HCT116 (cell line): ENCODE results near the gene TMEM129. TPM values are rescaled to one million over a fixed set of nuclear protein-coding genes. Genes with fewer than 3 reads are reported as not detected.

Experiments
- ATAC-seq: fragments of 200-7000 bp; cut with Tn5 transposase; 2 replicates; pipeline ENCODE4 v1.9.1; 2020; ENCODE audit warnings: mild to moderate bottlenecking, moderate library complexity
- BruUV-seq: library from RNA; stranded (reverse); fragments of 400-500 nt; replicated peaks from 2 replicates; lab custom pipeline; 2021; lab: Mats Ljungman, UMichigan
- CTCF ChIA-PET: fragments of 300-600 bp; sonication (Branson Sonifier 250); formaldehyde crosslinking; loops from one replicate; lab custom pipeline; 2021; ENCODE audit warnings: antibody characterized with exemption; lab: Charles Lee
- POLR2A ChIA-PET: fragments of 300-600, 350-600 bp; sonication (Branson Sonifier 250); formaldehyde crosslinking; loops from one replicate; lab custom pipeline; 2021; ENCODE audit warnings: antibody characterized with exemption; lab: Charles Lee
- RAD21 ChIA-PET, 2 experiments: fragments of 300-600 bp; sonication (Branson Sonifier 250); formaldehyde crosslinking; loops; one replicate each; lab custom pipeline; 2023; ENCODE audit warnings: low total read pairs in 2 of 2; ENCODE audit not compliant: uncharacterized antibody in 2 of 2, unreplicated experiment in 2 of 2, low non-redundant PET in 1 of 2; lab: Charles Lee
- DNase-seq: peaks from one replicate; pipeline ENCODE4 v3.0.0-alpha.2; 2010; ENCODE audit warnings: low read depth, low spot score
- H2AFZ ChIP-seq: fragments of 200-600 bp; shearing (Covaris generic), sonication (generic); 2 replicates; pipeline ENCODE4 v1.6.1; 2017; ENCODE audit warnings: low read depth, mixed run types, mixed read lengths, antibody characterized with exemption, low read length; ENCODE audit not compliant: poor library complexity, severe bottlenecking
- H3K27ac ChIP-seq: 2 replicates; pipeline ENCODE4 v1.5.1; 2012; ENCODE audit warnings: low read depth, low read length
- H3K27me3 ChIP-seq: fragments of 200-600 bp; sonication (generic); 2 replicates; pipeline ENCODE4 v1.6.1; 2016; ENCODE audit warnings: mixed run types, low read length, mixed read lengths; ENCODE audit not compliant: insufficient read depth
- H3K36me3 ChIP-seq, 2 experiments: fragments of 200-500 bp in 1 of 2; fragments of 200-600 bp in 1 of 2; sonication (Bioruptor generic) in 1 of 2; sonication (generic) in 1 of 2; 2 replicates each; pipeline versions ENCODE4 v1.5.1 to v1.6.1; 2014 to 2016; ENCODE audit warnings: low read length in 2 of 2, inconsistent platforms in 1 of 2, mixed read lengths in 1 of 2, mixed run types in 1 of 2; ENCODE audit not compliant: insufficient read depth in 2 of 2, control insufficient read depth in 1 of 2
- H3K4me1 ChIP-seq, 2 experiments: fragments of 200-600 bp in 1 of 2; sonication (generic) in 1 of 2; 2 replicates each; pipeline versions ENCODE4 v1.5.1 to v1.6.1; 2012 to 2017; ENCODE audit warnings: low read length in 2 of 2, inconsistent platforms in 1 of 2, mild to moderate bottlenecking in 1 of 2, mixed read lengths in 1 of 2, mixed run types in 1 of 2, moderate library complexity in 1 of 2; ENCODE audit not compliant: insufficient read depth in 2 of 2, control insufficient read depth in 1 of 2
- H3K4me2 ChIP-seq: fragments of 200-600 bp; sonication (generic); 2 replicates; pipeline ENCODE4 v1.6.1; 2017; ENCODE audit warnings: mixed run types, low read length, mixed read lengths
- H3K4me3 ChIP-seq, 2 experiments: fragments of 200-600 bp in 1 of 2; sonication (generic) in 1 of 2; replicated peaks in 1 of 2; 2 replicates each; pipeline ENCODE4 v1.5.1; 2011 to 2016; ENCODE audit warnings: low read length in 2 of 2, control low read depth in 1 of 2, low read depth in 1 of 2, mild to moderate bottlenecking in 1 of 2, mixed read lengths in 1 of 2, mixed run types in 1 of 2
- H3K79me2 ChIP-seq: fragments of 200-600 bp; sonication (generic); 2 replicates; pipeline ENCODE4 v1.6.1; 2017; ENCODE audit warnings: mild to moderate bottlenecking, mixed run types, low read length, moderate library complexity, mixed read lengths; ENCODE audit not compliant: insufficient read depth
- H3K9ac ChIP-seq: fragments of 200-600 bp; sonication (generic); 2 replicates; pipeline ENCODE4 v1.6.1; 2016; ENCODE audit warnings: low read length, mixed read lengths
- H3K9me2 ChIP-seq: fragments of 200-600 bp; sonication (generic), shearing (Covaris generic); 2 replicates; pipeline ENCODE4 v1.6.1; 2017; ENCODE audit warnings: mixed run types, mild to moderate bottlenecking, moderate library complexity; ENCODE audit not compliant: insufficient read depth
- H3K9me3 ChIP-seq, 2 experiments: fragments of 200-500 bp in 1 of 2; fragments of 200-600 bp in 1 of 2; sonication (Bioruptor generic) in 1 of 2; sonication (generic) in 1 of 2; 2 replicates each; pipeline ENCODE4 v1.6.1; 2014 to 2017; ENCODE audit warnings: low read length in 2 of 2, mixed read lengths in 2 of 2, inconsistent platforms in 1 of 2, low read depth in 1 of 2, mild to moderate bottlenecking in 1 of 2, mixed run types in 1 of 2, moderate library complexity in 1 of 2; ENCODE audit not compliant: control insufficient read depth in 1 of 2, insufficient read depth in 1 of 2
- H4K20me1 ChIP-seq: fragments of 200-600 bp; sonication (generic), shearing (Covaris generic); 2 replicates; pipeline ENCODE4 v1.6.1; 2017; ENCODE audit warnings: mixed run types, mild to moderate bottlenecking, moderate library complexity; ENCODE audit not compliant: insufficient read depth
- CEBPB ChIP-seq: IDR thresholded peaks from 2 replicates; pipeline ENCODE4 v1.6.1; 2012; ENCODE audit warnings: low read depth
- EGR1 ChIP-seq: IDR thresholded peaks from 2 replicates; pipeline ENCODE4 v1.6.1; 2012; ENCODE audit warnings: low read depth
- EZH2phosphoT487 ChIP-seq: fragments of 200-600 bp; IDR thresholded peaks from 2 replicates; pipeline ENCODE4 v1.6.1; 2018; ENCODE audit warnings: antibody characterized with exemption, borderline replicate concordance
- POLR2A ChIP-seq: IDR thresholded peaks from 2 replicates; pipeline ENCODE4 v1.7.0; 2011; ENCODE audit warnings: borderline replicate concordance; ENCODE audit not compliant: insufficient read depth, insufficient read length; ENCODE audit errors: extremely low read depth
- RAD21 ChIP-seq: IDR thresholded peaks from 2 replicates; pipeline ENCODE4 v1.6.1; 2012; ENCODE audit warnings: low read depth, mild to moderate bottlenecking
- SIN3A ChIP-seq: IDR thresholded peaks from 2 replicates; pipeline ENCODE4 v1.6.1; 2012; ENCODE audit warnings: low read depth
- TCF7L2 ChIP-seq: IDR thresholded peaks from 2 replicates; pipeline ENCODE4 v1.7.0; 2011; ENCODE audit warnings: borderline replicate concordance, inconsistent platforms; ENCODE audit not compliant: insufficient read depth, insufficient read length; ENCODE audit errors: extremely low read depth
- ZFX ChIP-seq: fragments of 450-650 bp; IDR thresholded peaks from 2 replicates; pipeline ENCODE4 v1.6.1; 2017
- intact Hi-C: fragments of 100-400 bp; cut with micrococcal nuclease; formaldehyde crosslinking; loops from 2 replicates; pipeline ENCODE4 v1.10.0; 2022
- total RNA-seq: library from RNA; stranded (reverse); gene quantifications from one replicate; pipeline ENCODE4 v1.2.1, GENCODE V29; 2021; ENCODE audit not compliant: unreplicated experiment
- TF ChIP-seq, protein P1 (sequence below), 3 experiments: fragments of 200-600 bp in 1 of 3; sonication (generic) in 1 of 3; IDR thresholded peaks in 2 of 3; conservative IDR thresholded peaks in 1 of 3; 2 replicates each; pipeline ENCODE4 v1.5.1; 2012 to 2017; ENCODE audit warnings: low read depth in 2 of 3, low read length in 2 of 3, antibody characterized with exemption in 1 of 3, borderline replicate concordance in 1 of 3, control low read depth in 1 of 3, mild to moderate bottlenecking in 1 of 3, mixed read lengths in 1 of 3, mixed run types in 1 of 3, moderate library complexity in 1 of 3; ENCODE audit not compliant: insufficient read depth in 1 of 3
- TF ChIP-seq, protein P2 (sequence below): IDR thresholded peaks from 2 replicates; pipeline ENCODE4 v1.6.1; 2012; ENCODE audit warnings: low read depth
- TF ChIP-seq, protein P3 (sequence below): IDR thresholded peaks from 2 replicates; pipeline ENCODE4 v1.6.1; 2011; ENCODE audit warnings: mild to moderate bottlenecking, low read length, moderate library complexity; ENCODE audit not compliant: insufficient replicate concordance; ENCODE audit errors: extremely low read depth

TMEM129 gene
- total RNA-seq, 1 experiment from 2014 or later = 29.4 TPM

DNA sequence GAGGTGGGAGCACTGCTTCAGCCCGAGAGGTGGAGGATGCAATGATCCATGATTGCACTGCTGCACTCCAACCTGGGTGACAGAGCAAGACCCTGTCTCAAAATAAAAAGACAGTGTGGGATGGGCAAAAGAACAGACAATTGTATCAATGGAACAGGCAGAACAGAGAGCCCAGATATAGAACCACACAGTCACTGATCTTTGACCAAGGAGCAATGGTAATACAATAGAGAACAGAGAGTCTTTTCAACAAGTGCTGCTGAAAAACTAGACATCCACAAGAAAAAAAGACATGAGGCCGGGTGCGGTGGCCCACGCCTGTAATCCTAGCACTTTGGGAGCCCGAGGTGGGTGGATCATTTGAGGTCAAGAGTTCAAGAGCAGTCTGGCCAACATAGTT is 42.9 kb downstream of the TMEM129 start:
- Histone ChIP-seq H3K27me3 (no peaks in the 10 kb centered on the region), H3K79me2 (no peaks in the 10 kb centered on the region), H4K20me1 (no peaks in the 10 kb centered on the region), H3K4me2 (no peak overlapping the region), H3K9me2 (no peaks in the 10 kb centered on the region), H2AFZ (no peak overlapping the region), H3K36me3 (no peaks in the 10 kb centered on the region), H3K4me1 (peaks cover 0 to 2% of the 10 kb centered on the region in 2 experiments; a peak in 1 of 4 replicates), H3K9me3 (no peaks in the 10 kb centered on the region), H3K9ac (no peak overlapping the region), H3K4me3 (no peak overlapping the region), H3K27ac (no peak overlapping the region)
- CTCF ChIA-PET = no interaction called here
- TF ChIP-seq, protein P1, sequence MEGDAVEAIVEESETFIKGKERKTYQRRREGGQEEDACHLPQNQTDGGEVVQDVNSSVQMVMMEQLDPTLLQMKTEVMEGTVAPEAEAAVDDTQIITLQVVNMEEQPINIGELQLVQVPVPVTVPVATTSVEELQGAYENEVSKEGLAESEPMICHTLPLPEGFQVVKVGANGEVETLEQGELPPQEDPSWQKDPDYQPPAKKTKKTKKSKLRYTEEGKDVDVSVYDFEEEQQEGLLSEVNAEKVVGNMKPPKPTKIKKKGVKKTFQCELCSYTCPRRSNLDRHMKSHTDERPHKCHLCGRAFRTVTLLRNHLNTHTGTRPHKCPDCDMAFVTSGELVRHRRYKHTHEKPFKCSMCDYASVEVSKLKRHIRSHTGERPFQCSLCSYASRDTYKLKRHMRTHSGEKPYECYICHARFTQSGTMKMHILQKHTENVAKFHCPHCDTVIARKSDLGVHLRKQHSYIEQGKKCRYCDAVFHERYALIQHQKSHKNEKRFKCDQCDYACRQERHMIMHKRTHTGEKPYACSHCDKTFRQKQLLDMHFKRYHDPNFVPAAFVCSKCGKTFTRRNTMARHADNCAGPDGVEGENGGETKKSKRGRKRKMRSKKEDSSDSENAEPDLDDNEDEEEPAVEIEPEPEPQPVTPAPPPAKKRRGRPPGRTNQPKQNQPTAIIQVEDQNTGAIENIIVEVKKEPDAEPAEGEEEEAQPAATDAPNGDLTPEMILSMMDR (IDR thresholded peaks at IDR 0.05 in 2 of 3, conservative IDR thresholded peaks at IDR 0.05 in 1 of 3; ENCODE audit: borderline replicate concordance in 1 of 3, insufficient read depth in 1 of 3, low read depth in 2 of 3, low read length in 2 of 3) = no peak
- no peak for TF ChIP-seq SIN3A
- TF ChIP-seq, protein P2, sequence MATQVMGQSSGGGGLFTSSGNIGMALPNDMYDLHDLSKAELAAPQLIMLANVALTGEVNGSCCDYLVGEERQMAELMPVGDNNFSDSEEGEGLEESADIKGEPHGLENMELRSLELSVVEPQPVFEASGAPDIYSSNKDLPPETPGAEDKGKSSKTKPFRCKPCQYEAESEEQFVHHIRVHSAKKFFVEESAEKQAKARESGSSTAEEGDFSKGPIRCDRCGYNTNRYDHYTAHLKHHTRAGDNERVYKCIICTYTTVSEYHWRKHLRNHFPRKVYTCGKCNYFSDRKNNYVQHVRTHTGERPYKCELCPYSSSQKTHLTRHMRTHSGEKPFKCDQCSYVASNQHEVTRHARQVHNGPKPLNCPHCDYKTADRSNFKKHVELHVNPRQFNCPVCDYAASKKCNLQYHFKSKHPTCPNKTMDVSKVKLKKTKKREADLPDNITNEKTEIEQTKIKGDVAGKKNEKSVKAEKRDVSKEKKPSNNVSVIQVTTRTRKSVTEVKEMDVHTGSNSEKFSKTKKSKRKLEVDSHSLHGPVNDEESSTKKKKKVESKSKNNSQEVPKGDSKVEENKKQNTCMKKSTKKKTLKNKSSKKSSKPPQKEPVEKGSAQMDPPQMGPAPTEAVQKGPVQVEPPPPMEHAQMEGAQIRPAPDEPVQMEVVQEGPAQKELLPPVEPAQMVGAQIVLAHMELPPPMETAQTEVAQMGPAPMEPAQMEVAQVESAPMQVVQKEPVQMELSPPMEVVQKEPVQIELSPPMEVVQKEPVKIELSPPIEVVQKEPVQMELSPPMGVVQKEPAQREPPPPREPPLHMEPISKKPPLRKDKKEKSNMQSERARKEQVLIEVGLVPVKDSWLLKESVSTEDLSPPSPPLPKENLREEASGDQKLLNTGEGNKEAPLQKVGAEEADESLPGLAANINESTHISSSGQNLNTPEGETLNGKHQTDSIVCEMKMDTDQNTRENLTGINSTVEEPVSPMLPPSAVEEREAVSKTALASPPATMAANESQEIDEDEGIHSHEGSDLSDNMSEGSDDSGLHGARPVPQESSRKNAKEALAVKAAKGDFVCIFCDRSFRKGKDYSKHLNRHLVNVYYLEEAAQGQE = no peak
- no peak for TF ChIP-seq EGR1
- no peak for TF ChIP-seq POLR2A
- TF ChIP-seq, protein P3, sequence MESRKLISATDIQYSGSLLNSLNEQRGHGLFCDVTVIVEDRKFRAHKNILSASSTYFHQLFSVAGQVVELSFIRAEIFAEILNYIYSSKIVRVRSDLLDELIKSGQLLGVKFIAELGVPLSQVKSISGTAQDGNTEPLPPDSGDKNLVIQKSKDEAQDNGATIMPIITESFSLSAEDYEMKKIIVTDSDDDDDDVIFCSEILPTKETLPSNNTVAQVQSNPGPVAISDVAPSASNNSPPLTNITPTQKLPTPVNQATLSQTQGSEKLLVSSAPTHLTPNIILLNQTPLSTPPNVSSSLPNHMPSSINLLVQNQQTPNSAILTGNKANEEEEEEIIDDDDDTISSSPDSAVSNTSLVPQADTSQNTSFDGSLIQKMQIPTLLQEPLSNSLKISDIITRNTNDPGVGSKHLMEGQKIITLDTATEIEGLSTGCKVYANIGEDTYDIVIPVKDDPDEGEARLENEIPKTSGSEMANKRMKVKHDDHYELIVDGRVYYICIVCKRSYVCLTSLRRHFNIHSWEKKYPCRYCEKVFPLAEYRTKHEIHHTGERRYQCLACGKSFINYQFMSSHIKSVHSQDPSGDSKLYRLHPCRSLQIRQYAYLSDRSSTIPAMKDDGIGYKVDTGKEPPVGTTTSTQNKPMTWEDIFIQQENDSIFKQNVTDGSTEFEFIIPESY = no peak
- TF ChIP-seq CEBPB = no peak
- no peak for TF ChIP-seq EZH2phosphoT487
- no peak for TF ChIP-seq RAD21
- no peak for TF ChIP-seq ZFX
- TF ChIP-seq TCF7L2 = no peak
- intact Hi-C loops = no loop called here
- RAD21 ChIA-PET = no interaction called here
- ATAC-seq = no peak
- no TSS peak for BruUV-seq
- POLR2A ChIA-PET = no interaction called here
- DNase-seq = no peak
